ENCODE measurements around the gene DDA1.

DDA1 gene

DNA sequence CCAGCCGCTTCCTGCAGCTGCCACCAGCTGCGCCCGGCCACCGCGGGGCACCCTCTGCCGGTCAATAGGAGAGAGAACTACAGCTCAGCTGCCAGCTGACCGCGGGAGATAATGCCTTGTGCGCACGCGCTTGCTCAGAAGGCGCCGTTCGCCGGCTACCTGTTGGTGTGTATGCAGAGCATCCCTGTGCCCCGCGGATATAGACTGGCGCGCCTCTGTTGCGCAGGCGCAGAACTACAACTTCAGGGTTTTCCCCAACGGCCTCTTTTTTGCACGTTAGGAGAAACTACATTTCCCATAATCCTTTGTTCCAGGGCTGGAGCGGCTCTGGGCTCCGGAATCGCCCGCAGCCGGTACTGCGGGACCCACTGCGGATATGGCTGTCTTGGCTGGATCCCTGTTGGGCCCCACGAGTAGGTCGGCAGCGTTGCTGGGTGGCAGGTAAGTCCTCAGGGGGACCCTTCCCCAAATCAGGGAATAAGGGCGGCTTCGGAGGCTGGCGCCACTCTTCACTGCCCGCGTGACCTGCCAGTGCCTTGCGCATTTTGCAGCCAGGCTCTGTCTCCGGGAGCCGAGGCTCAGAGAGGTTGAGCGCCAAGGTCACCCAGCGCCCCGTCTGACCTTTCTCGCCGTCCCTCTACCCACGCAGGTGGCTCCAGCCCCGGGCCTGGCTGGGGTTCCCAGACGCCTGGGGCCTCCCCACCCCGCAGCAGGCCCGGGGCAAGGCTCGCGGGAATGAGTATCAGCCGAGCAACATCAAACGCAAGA, 3.7 kb upstream of the DDA1 start, which contains the start of gene MRPL34:
Gene MRPL34, plus strand, starts transcription at position 356 of the 768 bp plus-strand sequence. Its CDS starts 21 bp downstream, at position 377.
- TF ChIP-seq, protein P1, sequence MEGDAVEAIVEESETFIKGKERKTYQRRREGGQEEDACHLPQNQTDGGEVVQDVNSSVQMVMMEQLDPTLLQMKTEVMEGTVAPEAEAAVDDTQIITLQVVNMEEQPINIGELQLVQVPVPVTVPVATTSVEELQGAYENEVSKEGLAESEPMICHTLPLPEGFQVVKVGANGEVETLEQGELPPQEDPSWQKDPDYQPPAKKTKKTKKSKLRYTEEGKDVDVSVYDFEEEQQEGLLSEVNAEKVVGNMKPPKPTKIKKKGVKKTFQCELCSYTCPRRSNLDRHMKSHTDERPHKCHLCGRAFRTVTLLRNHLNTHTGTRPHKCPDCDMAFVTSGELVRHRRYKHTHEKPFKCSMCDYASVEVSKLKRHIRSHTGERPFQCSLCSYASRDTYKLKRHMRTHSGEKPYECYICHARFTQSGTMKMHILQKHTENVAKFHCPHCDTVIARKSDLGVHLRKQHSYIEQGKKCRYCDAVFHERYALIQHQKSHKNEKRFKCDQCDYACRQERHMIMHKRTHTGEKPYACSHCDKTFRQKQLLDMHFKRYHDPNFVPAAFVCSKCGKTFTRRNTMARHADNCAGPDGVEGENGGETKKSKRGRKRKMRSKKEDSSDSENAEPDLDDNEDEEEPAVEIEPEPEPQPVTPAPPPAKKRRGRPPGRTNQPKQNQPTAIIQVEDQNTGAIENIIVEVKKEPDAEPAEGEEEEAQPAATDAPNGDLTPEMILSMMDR (IDR thresholded peaks at IDR 0.05) = peak; percentile 91
- no peaks in the 10 kb centered on the region for H3K27me3 ChIP-seq
- H3K27ac ChIP-seq = peak within 1 kb of the TSS; percentile 85
- H3K36me3 ChIP-seq = no peaks in the 10 kb centered on the region
- H3K4me3 ChIP-seq (ENCODE audit: low read depth in 1 of 2, low read length in 1 of 2) = peak within 1 kb of the TSS; percentile 73 to 93
- H3K4me1 ChIP-seq (ENCODE audit: control insufficient read depth in 1 of 2, insufficient read depth in 1 of 2, low read depth in 1 of 2, low read length in 1 of 2) = peaks cover 55 to 58% of the 10 kb centered on the region in 2 experiments
- H3K9me3 ChIP-seq = no peaks in the 10 kb centered on the region

DNA sequence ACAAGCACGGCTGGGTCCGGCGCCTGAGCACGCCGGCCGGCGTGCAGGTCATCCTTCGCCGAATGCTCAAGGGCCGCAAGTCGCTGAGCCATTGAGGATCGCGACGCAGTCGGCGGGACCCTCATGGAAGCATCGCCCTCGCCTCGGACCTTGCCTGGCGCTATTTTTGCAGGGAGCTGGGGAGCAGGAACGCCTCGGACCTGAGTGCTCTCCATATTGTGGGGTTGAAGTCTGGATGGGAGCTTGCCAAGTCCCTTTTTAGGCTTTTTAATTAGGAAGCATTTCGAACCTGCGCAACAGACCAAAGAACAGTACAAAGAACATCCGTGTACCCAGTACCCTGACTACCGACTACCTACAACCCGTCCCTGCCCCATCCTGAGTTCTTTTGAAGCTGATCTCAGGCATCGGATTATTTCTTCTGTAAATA, 3.1 kb upstream of the DDA1 start:
- Histone ChIP-seq H3K4me1 (ENCODE audit: control insufficient read depth in 1 of 2, insufficient read depth in 1 of 2, low read depth in 1 of 2, low read length in 1 of 2) (peaks cover 55 to 58% of the 10 kb centered on the region in 2 experiments), H3K4me3 (ENCODE audit: low read depth in 1 of 2, low read length in 1 of 2) (peak overlapping the region; percentile 73 to 93), H3K36me3 (no peaks in the 10 kb centered on the region), H3K27me3 (no peaks in the 10 kb centered on the region), H3K9me3 (no peaks in the 10 kb centered on the region), H3K27ac (peak overlapping the region; percentile 85)
- TF ChIP-seq, protein P1 (IDR thresholded peaks at IDR 0.05) = no peak

DNA sequence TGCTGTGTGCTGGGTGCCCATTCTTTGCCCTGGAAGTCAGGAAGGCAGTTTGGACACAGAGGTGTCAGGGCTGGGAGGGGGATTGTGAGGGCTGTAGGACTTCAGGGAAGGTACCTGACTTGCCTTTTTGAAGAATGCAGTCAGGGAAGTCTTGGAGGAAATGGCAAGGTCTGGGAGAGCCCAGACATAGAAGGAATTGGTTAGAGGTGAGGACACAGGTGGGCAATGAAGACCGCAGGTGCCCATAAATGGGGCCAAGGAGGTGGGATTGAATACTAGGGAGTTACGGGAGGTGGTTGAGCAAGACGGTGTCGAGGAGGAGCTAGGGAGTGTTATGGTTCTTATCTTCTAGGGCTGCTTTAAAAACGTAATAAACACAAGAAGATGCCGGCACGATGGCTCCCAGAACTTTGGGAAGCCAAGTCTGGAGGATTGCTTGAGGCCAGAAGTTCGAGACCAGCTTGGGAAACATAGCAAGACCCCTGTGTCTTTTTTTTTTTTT, 1.4 kb upstream of the DDA1 start:
- H3K9me3 ChIP-seq = no peaks in the 10 kb centered on the region
- H3K27ac ChIP-seq = no peak overlapping the region
- no peak overlapping the region for H3K4me3 ChIP-seq (ENCODE audit: low read depth in 1 of 2, low read length in 1 of 2)
- H3K27me3 ChIP-seq = no peaks in the 10 kb centered on the region
- H3K4me1 ChIP-seq (ENCODE audit: control insufficient read depth in 1 of 2, insufficient read depth in 1 of 2, low read depth in 1 of 2, low read length in 1 of 2) = peaks cover 46% of the 10 kb centered on the region in 2 experiments
- TF ChIP-seq, protein P1 (IDR thresholded peaks at IDR 0.05) = no peak
- peaks cover 10% of the 10 kb centered on the region for H3K36me3 ChIP-seq

DNA sequence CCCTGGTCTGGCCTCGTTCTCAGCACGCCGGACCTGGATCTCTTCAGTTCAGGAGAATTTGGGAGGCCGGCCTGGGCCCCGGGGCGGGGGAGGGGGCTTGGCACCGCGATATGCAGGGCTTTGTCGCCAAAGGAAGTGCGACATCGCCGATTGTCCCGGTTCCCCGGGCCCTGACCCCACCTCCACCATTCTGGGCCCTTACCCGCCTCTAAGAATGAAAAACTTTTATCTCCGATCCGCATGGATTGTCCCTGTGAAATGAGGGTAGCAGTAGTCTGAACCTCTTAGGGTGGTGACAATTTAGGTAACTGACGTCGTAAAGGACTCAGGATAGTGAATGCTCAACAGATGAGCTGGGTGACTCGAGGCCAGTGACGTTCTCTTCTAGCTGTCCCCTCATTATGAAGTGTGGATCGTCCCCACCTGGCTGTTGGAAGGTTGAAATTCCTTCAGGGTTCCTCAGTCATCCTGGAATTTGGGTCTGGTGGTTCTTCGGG, 650 bp downstream of the DDA1 start:
- peaks cover 30 to 32% of the 10 kb centered on the region in 2 experiments for H3K4me1 ChIP-seq (ENCODE audit: control insufficient read depth in 1 of 2, insufficient read depth in 1 of 2, low read depth in 1 of 2, low read length in 1 of 2)
- H3K36me3 ChIP-seq = peaks cover 25% of the 10 kb centered on the region

DNA sequence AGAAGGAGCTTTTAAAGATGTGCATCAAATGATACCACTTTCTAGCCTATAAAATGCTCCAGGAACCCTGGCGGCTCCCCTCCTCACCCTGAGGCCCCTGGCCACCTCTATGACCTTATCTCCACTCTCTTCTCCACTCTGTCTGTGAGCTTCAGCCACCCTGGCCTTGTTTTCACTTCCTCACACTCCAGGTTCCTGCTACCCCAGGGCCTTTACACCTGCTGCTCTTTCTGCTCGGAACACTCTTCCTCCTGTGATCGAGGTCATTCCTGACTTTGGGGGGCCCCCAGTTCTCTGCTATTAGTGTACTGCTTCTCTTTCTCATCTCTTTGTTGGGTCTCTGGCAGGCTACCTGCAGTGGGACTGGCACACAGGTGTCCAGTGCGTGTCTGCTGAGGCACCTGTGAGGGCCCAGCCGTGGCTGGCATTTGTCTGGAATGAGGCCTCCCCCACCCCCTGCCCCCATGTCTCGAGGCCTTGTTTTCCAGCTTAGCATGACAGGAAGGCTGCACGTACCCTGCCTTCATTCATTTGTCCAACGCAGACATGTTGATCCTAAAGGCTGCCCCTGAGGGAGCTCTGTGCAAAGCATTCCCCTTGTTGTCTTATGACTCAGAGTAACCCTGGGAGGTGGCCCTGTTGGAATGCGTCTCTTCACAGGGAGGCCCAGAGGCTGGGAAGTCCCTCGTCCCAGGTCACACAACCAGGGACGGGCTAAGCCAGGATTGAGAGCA, 2.3 kb downstream of the DDA1 start:
- Histone ChIP-seq H3K27ac (no peak overlapping the region), H3K4me3 (ENCODE audit: low read depth in 1 of 2, low read length in 1 of 2) (no peak overlapping the region), H3K27me3 (no peaks in the 10 kb centered on the region), H3K9me3 (no peaks in the 10 kb centered on the region), H3K36me3 (peaks cover 36% of the 10 kb centered on the region), H3K4me1 (ENCODE audit: control insufficient read depth in 1 of 2, insufficient read depth in 1 of 2, low read depth in 1 of 2, low read length in 1 of 2) (peaks cover 14 to 16% of the 10 kb centered on the region in 2 experiments)
- TF ChIP-seq, protein P1 (IDR thresholded peaks at IDR 0.05) = no peak

More for the DNA sequence above, 650 bp downstream of the DDA1 start:
- H3K9me3 ChIP-seq = no peaks in the 10 kb centered on the region
- H3K27ac ChIP-seq = peak overlapping the region; percentile 78
- no peaks in the 10 kb centered on the region for H3K27me3 ChIP-seq
- TF ChIP-seq, protein P1 (IDR thresholded peaks at IDR 0.05) = no peak
- H3K4me3 ChIP-seq (ENCODE audit: low read depth in 1 of 2, low read length in 1 of 2) = peak overlapping the region; percentile 83 to 86
